IMR-90 (cell line): ENCODE results near the gene INPP5E.

Experiments used
- CTCF ChIP-seq: conservative IDR thresholded peaks from 2 replicates; pipeline ENCODE4 v1.5.1; 2012; ENCODE audit warnings: mild to moderate bottlenecking, low read depth, low read length, improper control_type of control experiment
- POLR2A ChIP-seq: IDR thresholded peaks from 2 replicates; pipeline ENCODE4 v1.6.1; 2012; ENCODE audit warnings: mild to moderate bottlenecking, low read depth, low read length

- TF ChIP-seq POLR2A (no peak), CTCF (no peak)
Observed at GRCh38 chr9:136387217-136387616, 52.4 kb downstream of the INPP5E start.
